Gastrocnemius medialis (tissue), 4 donors: ENCODE results near the gene NEURL2.
"Not testable (repeated sequence)": the region's sequence is repeated elsewhere in the genome, so short reads cannot be mapped to it uniquely, and the experiment has no call there.

Experiments used
- CTCF ChIP-seq, 5 experiments: fragments of 450-650 bp in 3 of 5; fragments of 200-600 bp in 2 of 5; sonication (generic) in 2 of 5; IDR thresholded peaks in 4 of 5; conservative IDR thresholded peaks in 1 of 5; 1 replicate in 4 of 5; 2 replicates in 1 of 5; pipeline ENCODE4 v1.5.1; 2016 to 2019; ENCODE audit warnings: antibody characterized with exemption in 5 of 5, mild to moderate bottlenecking in 3 of 5, moderate library complexity in 3 of 5
- POLR2A ChIP-seq, 2 donors: fragments of 450-650 bp; IDR thresholded peaks; one replicate each; pipeline ENCODE4 v1.6.1; 2017; ENCODE audit warnings: antibody characterized with exemption in 2 of 2, mild to moderate bottlenecking in 2 of 2, moderate library complexity in 2 of 2

- not testable (repeated sequence) for TF ChIP-seq CTCF (IDR thresholded peaks at IDR 0.05 in 4 of 5, conservative IDR thresholded peaks at IDR 0.05 in 1 of 5); POLR2A (IDR thresholded peaks at IDR 0.05)
Measured at GRCh38 chr20:45901332-45901731, 10.3 kb upstream of the NEURL2 start.
